HG03439 (cell line): ENCODE results near the gene SLC6A3.

Experiments used
- ATAC-seq: cut with Tn5 transposase; IDR thresholded peaks from one replicate; pipeline ENCODE4 v1.9.1; 2021; ENCODE audit warnings: mild to moderate bottlenecking, moderate library complexity; ENCODE audit not compliant: unreplicated experiment

The SLC6A3 gene

GRCh38 chr5:1356873-1357787, 88.1 kb downstream of the SLC6A3 start:
- ATAC-seq = no peak

GRCh38 chr5:1354576-1354975, 90.7 kb downstream of the SLC6A3 start:
- no peak for ATAC-seq

DNA sequence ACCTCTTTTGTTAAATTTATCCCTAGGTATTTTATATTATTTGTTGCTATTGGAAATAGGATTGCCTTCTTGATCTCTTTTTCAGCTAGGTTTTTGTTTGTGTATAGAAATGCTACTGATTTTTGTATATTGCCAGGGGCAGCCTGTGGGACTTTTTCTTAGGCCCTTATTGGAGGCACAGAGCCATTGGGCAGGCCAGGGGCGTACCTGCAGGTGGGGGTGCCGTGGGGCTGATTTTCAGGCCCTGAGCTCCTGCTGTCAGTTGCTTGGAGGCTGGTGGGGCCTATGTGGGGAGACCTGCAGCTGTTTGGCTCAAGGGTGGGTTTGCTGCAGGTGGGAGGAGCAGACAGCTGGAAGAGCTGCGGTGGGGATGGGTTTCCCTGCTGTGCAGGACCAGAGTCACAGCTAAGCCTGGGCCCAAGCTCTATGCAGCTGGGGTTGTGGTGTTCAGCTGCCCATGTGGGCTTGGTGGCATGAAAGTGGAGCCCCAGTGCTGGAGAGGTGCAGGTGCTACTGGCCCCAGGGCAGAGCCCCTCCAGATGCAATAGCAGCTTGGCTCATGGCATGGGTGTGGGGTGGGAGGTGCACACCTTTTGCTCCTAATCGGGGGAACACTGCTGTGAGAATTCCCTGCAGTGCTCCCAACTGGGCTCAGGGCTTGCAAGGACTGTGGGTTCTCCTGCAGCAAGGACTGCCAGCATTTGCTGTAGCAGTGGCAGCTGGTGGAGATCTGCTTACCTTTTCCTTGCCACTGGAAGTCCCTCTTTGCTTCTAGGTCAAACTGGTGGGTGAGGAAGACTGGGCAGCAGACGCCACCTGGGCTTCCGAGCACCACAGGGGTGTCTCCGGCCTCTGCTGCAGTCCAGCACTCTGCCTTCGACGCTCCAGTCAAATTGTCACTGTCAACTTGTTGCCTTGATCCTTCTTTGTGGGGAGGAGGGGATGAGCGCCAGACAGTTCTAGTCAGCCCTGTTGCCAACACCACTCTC, 92.7 kb downstream of the SLC6A3 start:
- no peak for ATAC-seq

DNA sequence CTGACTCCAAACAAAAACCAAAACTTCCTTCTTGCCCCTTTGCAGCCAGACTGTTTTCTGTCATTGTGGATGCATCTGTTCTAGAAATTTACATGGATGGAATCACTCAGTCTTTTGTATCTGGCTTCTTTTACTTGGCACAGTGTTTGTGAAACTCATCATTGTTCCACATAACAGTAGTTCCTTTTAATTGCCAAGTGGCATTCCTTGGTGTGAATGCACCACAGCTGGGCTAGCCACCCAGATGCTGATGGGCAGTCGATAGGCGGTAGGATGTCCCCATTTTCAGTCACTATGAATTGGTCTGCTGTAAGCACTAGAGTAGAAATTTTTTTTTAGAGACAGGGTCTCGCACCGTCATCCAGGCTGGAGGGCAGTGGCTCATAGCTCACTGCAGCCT, 94.1 kb downstream of the SLC6A3 start:
- no peak for ATAC-seq

DNA sequence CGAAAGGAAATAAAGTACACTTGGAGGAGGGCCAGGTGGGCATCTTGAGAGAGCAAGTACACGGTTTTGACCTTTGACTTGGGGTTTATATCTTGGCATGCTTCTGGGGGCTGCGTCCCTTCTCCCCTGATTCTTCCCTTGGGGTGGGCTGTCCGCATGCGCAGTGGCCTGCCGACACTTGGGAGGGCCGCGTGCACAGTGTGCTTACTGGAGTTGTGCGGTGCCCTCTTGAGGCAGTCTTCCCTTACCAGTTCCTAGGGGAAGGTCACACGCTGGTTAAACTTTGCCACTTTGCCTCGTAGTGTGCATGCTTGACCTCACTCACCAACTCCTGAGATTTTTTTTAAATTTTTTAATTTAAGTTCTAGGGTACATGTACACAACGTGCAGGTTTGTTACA, 96.0 kb downstream of the SLC6A3 start:
- no peak for ATAC-seq

DNA sequence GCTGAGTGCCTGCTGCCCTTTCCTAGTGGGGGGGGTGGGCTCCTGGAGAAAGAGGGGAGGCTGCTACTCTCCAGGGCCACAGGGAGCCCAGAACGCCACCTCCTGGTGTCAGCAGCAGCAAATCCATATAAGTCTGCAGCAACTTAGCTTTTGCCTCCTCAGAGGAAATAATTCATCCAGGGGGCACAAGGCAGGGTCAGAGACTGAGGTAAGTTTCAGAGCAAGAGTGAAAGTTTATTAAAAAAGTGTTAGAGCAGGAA, 96.3 kb downstream of the SLC6A3 start:
- ATAC-seq = no peak

DNA sequence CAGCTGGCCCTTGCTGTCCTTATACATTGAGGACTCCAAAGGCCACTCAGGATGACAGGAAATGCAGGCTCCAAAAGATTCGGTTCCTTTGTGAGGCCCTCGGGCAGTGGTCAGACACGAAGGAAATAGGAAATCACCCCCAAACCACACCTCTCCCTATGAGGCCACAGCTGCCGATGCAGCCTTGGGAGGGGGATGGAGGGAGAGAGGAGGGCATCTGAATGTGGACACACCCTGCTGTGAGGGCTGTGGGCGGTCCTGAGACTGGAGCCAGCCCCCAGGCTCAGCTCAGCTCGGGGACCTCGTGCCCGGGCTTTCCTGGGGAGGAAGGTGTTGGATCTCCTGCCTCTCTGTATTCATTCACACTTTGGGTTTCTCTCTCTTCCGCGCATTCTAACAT, 97.7 kb downstream of the SLC6A3 start:
- no peak for ATAC-seq

DNA sequence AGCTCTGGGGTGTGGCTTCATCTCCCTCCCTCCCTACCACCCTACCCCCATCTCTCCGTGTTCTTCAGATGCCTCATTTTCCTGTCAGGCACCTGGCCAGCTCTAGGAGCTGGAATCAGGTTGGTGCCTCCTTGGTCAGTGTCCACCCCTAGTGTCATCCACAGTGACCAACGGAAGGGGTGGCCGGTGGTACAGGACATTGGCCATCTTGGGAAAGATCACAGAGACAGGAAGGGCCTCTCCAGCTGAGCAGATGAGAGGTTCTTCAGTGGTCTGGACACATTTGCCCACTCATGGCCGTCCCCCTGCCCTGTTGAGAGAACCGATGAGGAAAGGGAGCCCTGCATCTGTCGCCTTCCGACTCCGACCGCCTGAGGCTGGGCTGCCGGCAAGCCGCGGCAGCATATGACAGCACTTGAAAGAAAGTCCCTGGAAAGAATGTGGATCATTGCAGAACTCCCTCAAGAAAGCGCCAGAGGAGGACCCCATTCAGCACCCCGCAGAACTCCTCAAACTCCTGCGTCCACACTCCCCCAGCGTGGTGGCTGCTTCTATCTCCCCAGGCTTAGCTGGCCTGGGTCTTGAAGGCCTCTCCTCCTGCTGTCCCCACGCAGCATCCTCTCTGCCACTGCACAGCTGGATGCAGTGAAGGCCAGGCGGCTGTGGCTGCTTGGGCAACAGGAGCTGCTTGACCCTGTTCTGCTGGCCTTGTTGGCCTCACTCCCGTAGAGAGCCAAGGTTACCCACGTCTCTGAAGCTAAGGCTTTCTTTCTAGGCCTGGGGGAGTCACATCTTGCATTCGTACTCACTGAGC, 98.4 kb downstream of the SLC6A3 start:
- ATAC-seq = no peak

DNA sequence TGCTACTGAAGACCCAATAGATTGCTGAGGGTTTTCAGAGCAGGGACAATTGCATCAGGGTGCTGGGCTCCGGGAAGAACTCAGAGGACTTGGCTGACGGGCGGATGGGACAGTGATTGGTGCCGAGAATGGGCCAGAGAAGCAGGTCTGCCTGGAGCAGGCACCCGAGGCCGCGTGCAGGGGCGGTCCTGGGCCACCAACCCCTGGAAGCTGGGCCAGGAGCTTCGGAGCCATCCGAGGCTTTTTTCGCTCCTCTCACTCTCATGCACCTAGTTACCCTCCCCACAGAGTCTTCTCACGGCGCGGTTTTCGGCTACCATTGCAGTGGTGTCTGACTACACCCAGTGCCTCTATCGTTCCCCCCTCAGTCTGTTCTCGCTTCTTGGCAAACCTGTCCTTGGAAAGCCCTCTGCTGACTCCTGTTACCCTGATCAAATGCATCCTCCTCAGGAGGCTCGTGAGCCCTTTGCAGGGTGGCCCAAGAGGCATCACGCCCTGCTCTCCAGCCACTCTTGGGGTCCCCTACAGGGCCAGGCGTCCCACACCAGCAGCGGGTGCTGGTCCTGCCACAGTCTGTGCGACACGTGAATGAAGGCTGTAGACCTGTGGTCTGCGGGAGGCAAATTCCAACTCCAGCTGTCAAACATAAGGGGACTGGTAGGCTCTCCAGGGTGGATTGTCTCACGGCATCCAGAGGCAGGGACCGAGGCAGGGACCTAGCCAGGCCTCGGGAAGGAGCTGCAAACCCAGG, 99.2 kb downstream of the SLC6A3 start:
- no peak for ATAC-seq

- ATAC-seq = peak; percentile 62
These were observed 100.0 kb downstream of the SLC6A3 start, which contains the start of gene CLPTM1L for GRCh38 chr5:1344975-1345838. CLPTM1L (minus strand) TSS chr5:1345099; CDS start chr5:1344841, 258 bp downstream.

DNA sequence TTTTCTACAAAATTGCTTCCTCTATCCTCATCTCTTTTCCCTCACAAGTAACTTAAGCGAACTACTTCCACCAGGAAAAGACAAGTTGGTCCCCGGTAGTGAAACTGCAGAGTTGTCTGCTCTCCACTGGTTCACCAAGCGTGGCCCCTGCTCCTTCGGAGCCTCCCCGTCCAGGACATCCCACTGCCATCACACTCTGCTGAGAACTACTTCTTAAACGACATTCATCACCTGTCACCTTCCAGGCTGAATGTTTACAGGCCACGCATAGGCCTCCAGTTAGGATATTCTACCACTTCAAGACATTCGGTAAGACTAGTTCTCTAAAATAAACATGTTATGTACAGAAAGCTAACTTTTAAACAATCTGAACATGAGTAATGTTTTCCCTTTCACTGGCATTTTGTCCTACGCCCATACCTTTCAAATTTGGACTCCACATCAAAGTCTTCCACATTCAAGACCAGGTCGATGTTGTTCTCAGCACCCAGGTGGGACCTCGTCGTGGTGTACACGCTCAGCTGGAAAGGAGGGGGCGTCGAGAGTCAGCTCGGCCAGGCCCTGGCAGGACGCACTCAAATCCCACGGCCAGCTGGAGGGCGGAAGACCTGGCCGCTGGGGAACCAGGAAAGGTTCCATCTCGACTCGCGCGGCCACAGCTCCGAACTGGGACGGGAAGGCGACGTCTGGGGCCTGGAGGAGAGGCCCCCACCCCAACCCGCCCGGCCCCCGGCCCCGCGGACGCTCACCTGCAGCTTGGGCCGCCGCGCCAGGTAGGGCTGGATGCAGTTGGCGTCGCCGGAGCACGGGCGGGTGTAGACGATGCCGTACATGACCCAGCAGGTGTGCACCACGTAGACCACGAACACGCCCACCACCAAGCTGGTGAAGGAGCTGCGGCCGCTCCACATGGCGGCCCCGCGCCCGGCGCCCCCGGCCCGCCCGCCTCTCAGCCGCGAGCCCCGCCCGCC, 101.0 kb downstream of the SLC6A3 start:
- peak; percentile 18 for ATAC-seq

- ATAC-seq = no peak
These were observed 101.9 kb downstream of the SLC6A3 start for GRCh38 chr5:1343315-1343751.
